HG02852 (cell line): ENCODE data around the gene TAF6.

Experiments
- ATAC-seq: cut with Tn5 transposase; IDR thresholded peaks from one replicate; pipeline ENCODE4 v1.9.1; 2021; ENCODE audit warnings: mild to moderate bottlenecking, moderate library complexity; ENCODE audit not compliant: unreplicated experiment

TAF6 gene

DNA sequence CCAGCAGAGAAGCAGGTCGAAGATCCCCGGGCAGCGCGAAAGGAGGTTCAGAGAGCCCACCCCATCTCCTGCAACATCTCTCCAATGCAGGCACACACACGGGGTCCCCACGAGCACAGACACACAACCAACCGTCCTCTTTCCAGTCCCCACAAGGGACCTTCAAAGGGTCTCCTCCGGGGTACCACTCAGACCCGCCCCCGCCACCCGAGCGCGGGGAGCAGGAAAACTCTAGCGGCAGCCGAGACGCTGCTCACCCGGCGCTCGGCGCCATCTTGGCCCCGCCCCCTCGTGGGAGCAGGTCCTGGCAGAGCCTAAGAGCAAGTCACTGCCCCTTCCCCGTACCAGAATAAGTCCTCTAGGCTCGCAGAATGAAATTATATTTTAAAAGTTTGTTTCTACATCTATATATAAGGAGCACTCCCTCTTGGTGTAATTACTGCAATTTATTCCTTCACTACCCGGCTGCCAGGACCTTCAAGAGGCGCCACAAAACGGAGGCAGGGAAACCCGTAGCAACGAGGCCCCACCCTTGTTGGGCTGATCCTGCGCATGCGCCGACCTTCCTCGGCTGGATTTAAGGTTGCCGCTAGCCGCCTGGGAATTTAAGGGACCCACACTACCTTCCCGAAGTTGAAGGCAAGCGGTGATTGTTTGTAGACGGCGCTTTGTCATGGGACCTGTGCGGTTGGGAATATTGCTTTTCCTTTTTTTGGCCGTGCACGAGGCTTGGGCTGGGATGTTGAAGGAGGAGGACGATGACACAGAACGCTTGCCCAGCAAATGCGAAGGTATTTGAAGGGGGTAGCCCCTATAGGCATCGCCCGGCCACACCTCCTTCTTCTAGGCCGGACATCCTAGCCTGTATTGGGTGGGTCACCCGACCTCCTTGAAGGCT, at the start of gene TAF6, which contains the start of gene CNPY4:
Gene TAF6, minus strand, starts transcription at position 287 of the 898 bp plus-strand sequence. CDS start 5,149 bp downstream, outside the sequence.
Gene CNPY4, plus strand, starts transcription at position 563 of the 898 bp plus-strand sequence. Its CDS starts 111 bp downstream, at position 674.
- ATAC-seq = peak; percentile 66

DNA sequence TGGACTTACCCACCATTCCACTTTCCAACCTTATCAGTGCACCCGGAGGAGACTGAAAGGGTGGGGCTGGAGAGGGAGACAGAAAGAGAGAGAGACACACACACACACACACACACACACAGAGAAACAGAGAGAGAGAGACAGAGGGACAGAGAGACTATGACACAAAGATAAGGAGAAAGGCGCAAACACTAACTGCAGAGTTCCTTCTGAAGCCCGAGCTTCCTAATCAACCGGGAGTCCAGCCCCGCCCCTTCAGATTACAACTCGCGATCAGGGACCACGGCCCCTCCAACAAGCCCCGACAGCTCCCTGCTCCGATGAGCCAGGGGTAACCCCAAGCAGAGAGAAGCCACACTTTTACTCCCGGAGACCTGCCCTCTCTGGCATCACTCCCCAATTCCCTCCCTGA, 48.8 kb upstream of the TAF6 start:
- no peak for ATAC-seq

DNA sequence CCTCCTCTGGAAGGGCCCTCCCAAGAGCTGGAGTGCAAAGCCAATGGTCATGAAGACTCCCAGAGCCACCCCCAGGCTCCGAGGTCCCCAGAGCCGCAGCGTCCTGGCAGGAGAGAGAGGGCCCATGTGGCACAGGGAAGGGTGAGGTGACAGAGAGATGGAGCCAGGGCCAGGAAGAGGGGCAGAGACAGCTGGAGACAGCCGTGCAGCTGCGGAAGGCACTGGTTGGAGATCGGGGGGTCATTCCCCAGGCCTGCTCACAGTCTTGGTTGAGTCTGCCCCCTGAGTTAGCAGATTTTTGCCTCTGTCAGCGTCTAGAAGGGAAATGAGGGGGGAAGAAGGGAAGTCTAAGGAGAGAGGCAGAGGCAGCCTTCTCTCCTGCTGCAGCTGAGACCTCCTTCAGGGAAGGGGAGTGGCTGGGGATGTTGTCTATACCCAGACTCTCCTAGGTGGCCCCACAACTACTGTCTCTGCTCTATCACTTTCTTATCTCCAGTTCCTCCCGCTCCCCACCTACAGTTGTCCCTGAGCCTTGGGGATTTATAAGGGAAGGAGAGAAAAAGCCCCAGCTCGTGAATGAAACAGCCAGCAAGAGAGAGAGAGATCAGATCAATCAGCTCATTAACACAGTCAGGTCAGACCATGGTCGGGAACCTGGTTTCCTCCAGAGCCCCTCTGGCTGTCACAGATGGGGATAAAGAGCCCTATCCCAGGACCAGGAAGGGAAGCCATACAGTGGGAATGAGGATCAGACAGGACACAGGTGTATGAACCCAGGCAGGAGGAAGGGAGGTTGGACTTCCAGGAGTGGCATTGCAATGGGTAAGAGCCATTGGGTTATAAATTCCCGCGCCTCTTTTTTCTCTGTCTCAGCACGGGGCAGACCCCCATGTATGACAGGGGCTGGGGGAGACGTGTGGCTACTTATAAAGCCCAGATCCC, 48.1 kb upstream of the TAF6 start:
- ATAC-seq = no peak

DNA sequence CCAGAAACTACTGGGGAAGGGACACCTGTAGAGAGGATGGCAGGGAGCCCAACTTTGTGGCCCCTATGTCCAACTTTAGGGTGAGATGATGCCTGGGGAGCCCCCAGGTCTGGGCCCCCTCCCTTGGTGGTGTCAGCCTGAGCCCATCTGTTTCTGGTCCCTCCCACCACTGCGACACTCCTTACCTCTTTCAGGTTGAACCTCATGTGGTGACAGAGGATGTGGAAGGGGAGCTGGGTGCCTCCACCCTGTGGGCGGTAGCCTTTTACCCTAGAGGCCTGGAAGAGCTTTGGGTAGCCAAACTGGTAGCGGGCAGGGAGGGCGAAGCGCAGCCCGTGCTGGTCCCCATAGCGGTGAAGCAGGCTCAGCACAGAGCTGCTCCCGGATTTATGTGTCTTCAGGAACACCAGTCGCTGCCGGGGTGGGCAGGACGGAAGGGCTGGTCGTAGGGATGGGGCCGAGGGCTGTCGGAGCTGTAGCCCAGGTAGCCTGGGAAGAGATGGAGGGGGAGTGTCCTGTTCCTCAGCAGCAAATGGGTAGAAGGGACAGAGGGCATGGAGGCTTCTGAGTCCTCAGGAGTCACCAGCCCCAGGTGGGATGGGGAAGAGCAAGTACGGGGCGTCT, 47.3 kb upstream of the TAF6 start:
- no peak for ATAC-seq

DNA sequence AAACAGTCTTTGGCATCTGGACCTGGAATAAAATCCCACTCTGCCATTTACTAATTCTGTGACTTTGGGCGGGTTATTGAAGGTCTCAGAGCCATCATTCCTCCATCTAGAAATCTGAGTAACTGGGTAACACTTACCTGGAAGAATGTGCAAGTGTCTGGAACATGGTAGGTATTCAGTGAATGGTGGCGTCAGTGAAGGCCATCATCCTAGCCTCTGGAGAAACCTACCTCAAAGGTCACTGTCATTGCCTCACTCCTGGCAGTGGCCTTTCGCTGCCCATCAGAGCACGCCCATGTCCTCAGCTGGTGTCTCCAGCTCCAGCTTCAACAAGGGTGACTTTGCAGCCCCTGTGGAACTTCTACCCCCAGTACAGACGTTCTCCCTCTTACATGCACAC, 44.7 kb upstream of the TAF6 start:
- ATAC-seq = no peak

DNA sequence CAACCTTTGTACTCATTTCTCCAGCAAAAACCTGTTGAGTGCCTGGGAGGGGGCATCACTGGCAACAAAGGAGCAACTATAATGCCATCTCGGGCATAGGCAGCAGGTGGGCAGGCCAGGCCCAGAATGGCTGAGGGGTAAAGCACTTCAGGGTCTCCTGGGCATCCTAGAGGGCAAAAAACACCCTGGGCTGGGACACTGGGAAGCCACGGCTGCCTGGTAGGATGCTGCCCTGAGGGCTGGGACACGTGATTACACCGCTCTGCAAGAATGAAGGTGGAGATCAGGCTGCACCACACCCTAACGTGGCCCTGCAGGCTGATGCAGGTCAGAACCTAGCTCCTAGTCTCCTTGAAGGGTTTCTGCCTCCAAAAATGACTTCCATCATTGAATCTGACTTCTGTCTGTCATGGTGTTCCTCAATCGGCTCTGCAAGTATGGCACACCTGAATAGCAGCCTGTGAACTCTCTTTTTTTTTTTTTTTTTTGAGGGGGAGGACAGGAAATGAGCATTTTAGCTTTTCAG, 43.9 kb upstream of the TAF6 start:
- ATAC-seq = no peak

DNA sequence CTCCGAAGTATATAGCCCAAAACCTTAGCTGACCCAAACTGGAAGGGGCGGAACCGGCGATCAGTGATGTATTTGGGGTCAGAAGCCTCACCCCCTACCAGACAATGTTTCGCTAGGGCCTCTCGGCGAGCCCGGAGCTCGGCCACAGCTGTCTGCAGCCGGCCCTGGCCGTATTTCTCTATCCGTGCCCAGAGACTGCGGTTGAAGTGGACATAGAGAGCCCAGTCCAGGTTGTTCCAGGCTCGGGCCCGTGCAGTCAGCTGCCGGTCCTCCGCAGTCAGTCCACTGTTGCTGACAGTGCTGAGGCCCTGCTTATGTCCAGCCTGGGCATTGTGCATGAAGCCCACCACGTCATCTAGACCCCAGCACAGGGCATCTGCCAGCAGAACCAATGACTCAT, 40.9 kb upstream of the TAF6 start:
- no peak for ATAC-seq

DNA sequence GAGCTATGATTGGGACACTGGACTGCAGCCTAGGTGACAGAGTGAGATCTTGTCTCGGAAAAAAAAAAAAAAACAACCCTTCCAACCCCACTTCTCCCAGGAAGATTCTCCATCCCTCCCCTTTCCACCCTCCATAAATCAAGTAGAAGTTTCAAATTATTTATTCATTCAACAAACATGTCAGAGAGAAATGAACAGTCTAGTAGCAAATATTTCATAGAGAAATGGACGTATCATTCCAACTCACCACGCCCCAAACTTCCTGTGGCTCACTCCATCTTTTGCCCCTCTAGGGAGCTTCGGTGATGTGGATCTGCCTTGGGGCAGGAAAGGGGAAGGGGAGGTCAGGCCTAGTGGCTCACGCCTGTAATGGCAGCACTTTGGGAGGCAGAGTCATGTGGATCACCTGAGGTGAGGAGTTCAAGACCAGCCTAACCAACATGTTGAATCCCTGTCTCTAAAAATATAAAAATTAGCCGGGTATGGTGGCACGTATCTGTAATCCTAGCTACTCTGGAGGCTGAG, 40.0 kb upstream of the TAF6 start:
- no peak for ATAC-seq

DNA sequence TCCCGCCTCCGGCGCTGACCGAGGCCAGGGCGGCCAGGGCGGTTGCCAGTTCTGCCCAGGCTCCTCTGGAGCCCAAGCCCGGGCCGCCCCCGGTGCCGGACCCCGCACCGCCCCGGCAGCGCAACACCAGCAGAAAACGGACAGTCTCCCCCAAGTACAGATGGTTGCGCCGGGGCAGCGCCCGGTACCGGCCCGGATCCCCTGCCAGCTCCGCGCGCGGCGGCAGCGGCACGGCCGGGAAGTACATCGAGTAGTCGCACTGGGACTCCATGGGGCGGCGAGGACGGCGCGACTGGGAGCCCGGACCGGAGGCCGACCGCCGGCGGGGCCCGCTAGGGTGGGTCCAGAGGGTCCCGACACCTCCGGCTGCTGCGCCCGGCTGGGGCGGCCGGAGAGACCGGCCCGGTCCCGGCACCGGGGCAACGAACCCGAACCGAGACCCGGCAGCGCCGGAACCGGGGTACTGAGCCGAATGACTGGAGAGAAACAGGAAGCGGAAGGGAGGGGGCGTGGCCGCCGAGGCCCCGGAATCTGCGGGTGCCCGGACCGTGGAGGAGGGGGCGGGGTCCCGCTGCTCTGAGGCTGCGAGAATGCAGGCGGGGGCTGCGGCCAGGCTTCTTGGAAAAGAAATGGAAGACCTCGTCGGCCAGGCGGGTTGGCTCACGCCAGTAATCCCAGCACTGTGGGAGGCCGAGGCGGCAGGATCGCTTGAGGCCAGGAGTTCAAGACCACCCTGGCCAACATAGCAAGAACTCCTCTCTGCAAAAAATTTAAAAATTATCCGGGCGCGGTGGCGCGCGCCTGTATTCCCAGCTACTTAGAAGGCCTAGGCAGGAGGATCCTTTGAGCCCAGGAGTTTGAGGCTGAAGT, 39.3 kb upstream of the TAF6 start, which contains the start of gene TRAPPC14:
Gene TRAPPC14, minus strand, starts transcription at position 495 of the 870 bp plus-strand sequence. Its CDS starts 224 bp downstream, at position 271.
- peak; percentile 85 for ATAC-seq

DNA sequence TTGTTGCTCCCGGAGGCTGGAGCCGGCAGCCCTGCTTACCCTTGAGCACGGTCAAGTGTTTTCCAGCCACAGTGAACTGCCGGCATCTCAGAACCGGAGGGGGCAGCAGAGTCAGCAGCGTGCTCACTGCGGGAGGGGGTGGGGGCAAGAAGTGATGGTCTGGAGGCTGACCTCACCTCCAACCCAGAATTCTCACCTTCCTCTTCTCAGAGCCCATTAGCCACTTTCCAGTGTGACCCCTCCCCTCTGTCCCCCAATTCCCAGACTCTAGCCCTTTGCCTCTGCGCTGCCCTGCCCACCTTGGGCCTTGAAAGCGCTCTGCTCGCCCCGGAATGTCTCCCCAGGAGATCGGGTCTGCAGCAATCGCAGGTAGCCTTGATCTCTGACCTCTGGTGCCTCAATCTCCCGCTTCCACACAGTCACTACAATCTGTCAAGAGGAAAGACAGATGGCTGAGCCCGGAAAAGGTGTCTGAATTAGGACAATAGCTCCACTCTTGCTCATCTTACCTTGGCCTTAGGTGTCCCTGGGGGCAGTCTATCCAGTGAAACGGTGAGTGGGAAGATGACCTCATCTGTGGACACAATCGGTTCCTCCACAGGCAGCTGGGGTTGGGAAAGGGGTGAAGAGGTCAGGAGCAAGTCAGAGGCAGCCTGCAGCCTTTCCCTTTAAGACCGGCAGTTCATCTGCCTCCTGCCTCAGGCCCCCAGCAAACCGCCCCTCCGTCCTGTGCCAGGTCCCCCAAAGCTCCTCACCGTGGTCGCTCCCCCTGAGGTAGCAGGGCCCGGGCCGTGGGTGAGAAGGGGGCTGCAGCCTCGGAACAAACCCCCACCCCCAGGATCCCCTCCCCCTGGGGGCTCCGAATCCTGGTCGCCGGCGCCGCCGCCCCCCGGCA, 38.4 kb upstream of the TAF6 start:
- no peak for ATAC-seq

DNA sequence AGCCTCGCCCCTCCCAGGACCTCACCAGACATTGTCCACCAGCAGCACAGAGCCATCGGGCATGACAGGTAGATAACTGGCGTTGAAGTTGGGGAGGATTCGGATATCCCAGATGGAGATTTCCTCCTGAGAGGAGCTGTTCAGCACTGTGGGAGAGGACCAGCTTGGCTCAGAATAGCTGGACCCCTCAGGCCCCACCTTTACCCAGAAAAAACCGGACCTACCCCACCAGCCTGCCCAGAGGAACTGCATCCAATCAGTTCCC, 37.8 kb upstream of the TAF6 start:
- ATAC-seq = no peak

DNA sequence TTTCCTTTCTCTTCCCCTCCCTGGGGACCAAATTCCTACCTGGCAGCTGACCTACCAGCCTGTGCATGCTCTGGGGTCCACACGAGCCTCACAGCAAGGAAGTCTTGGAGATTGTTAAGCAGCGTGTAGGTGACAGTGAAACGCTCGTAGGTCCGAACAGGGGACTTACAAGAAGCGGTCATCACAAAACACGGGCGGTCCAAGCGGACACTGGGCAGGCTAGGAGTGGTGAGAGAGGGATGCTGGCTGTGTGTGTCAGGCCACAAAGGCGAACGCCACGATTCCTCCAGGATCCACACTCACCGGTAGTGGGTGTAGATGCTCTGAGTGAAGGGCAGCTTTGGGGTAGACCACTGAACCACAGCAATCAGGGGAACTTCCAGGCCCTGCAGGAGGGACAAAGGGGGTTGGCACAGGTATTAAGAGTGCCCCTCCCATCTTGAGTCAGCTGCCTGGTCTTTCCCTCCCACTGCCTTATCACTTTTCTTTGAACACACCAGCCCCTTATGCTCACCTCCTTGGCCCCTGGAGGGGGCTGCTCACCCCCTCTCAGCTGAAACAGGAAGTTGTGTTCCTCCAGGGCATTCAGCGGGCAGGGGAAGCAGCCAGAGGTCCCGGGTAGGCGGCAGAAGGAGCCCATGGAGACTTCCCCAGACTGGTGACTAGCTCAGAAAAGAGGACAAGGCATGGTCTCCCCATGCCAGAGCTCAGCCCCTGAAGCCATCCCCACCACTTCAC, 37.3 kb upstream of the TAF6 start:
- no peak for ATAC-seq

DNA sequence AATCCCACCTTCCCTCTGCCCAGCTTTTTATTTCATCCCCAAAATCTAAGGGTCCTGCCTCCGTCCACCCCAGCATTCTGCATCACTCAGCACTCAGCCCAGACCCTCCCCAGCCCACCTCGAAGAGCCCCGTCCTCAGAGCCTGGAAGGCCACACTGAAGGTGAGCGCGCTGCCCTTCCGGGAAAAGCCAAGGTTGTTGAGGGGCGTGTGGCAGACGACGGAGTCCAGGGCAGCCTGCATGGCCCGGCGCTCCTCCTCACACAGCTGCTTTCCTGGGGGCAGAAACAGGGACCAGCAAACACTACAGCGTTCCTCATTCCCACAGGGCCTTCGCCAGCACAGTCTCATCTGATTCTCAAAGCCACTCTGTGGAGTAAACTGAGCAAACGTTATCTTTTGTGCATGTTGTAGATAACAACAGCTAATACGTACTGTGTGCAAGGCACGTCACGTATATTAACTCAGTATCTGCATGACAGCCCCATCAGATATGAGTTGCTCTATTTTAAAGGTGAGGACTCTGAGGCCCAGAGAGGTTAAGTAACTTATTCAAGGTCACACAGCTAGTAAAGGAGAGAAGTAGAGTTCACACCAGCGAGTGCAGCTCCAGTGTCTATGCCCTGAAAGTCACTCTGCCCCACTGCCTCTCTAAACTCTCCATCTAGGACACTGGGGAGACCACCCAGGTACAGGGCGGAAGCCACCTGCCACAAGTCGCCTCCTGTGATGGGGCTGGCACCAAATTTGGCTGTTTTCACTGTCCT, 36.6 kb upstream of the TAF6 start:
- no peak for ATAC-seq

DNA sequence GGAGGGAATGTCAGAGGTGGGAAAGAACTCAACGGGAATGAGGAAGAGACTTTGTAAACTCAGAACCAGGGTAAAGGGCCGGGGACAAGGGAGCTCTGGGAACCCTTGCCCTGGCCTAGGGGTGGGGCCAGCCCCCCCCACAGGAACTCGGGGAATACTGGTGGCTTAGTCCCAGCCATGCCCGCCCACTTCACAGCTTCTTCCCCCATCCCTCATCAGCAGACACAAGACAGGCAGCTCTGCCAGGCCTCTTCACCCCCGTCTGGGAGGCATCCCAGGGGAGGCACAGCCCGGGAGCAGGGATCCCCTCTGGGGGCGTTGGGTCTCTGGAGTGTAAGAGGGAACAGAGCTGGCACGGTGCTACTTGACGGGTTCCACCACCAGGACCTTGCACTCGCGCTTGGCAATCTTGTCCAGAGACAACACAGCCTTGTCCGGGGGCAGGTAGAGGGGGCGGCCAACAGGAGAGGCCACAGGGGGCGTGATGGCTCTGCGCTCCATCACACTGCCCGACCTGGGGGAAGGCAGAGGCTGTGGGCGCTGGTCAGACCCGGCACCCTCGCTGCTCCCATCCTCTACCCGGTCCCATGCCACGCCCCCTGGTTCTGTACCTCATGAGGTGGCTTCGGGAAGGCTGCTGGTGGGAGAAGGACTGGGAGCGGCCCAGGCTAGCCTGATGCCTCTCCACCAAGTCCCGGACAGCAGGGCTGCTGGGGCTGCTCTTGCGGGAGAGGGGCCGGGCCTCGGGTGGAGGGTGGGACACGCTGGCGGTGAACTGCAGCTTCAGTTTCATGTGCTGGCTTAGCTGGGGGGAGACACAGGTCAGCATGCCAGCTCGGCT, 35.7 kb upstream of the TAF6 start:
- no peak for ATAC-seq

DNA sequence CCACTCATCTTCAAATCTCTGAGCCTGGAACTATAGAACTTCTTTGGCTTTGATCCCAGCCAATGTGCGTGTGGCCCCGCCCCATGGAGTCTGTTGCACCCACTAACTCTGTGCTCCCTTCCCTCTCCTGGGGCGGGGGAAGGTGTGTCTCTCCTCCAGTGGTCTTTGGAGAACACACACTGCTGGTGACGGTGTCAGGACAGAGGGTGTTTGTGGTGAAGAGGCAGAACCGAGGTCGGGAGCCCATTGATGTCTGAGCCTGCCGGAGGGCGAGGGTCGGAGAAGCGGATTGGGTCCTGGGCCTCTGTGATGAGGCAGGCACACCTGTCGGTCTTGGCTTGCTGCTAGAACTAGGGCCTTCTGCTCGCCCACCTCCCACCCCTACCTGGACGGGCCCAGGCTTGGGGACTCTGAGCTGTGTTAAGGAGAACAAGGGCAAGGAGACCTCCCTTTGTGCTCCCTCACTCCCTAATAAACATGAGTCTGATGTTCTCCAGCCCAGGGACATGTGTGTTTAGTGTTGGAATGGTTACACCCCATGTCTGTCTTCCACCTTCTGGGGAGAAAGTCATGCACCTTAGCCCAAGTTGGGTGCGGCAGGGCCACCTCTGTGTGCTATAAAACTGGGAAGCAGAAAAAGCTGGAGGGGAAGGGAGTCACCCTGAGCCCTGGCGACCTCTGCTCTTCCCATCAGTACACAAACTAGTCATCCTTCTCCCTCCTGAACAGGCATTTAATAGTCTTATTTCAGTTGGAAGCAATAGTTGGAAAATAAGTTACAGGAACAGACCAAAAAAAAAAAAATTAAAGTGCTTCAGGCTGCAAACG, 34.8 kb upstream of the TAF6 start:
- ATAC-seq = no peak
